NCI-H2196 treated with DMSO at 0.1 percent for 48 hours (cell line): ENCODE results near the gene ADIG.

Experiments
- DNase-seq: peaks from one replicate; lab custom pipeline; 2025; ENCODE audit not compliant: unreplicated experiment; lab: John Stamatoyannopoulos, UW

Gene ADIG

DNA sequence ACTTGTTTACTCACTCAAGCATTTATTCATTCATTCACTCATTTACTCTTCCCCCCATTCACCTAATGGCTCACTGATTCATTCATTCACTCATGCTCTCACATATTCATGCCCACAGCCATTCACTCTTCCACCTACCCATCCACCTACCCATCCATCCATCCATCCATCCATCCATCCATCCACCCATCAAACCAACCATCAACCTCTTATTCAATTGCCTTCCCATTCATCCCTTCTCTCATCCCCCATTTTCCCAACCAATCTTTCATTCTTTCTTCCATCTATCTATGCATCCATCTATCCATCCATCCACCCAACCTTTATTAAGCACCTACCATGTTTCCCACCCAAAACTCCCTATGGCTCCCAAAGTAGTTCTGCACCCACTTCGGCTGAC, 19.1 kb downstream of the ADIG start:
- no peak for DNase-seq

DNA sequence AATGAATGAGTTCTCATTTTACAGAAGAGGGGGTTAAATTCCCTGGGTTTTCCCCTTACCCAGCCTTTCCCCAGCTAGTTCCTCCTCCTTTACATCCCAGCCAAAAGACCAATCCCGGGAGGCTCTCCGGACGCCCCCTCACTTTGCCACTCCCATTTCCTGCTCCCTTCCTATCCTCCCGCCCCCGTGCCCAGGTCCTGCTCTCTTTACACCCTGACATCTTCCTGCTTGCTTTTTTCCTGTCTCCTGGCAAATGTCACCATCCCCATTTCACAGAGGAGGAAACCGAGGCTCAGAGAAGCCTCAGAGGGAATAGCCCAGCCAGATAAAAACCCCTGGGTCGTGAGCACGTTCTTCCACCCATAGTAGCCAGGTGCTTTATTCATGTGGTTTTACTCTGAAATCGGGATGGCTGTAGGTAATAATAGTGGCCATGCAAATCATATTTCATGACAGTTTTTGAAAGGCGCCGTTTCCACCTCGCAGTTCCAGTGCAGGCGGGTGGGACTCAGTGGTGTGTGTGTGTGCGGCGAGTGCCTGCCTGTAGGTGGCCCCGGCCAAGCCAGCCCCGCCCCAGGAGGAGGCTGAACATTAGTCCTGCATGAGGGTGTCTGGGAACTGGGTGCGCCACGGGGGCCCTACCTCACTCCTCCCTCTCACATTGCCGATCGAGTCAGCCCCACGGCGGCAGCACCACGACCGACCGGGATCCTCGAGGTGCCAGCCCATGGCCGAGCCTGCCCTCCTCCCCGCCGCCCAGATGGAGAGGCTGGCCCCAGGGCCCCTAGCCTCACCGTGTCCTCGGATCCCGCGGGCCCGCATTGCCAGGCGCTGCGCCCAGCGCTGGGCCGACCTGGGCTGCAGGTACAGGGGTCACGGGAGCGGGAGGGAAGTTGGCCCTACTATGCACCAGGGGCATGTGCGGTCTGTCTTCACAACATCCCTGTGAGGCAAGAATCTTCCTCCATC, 20.5 kb downstream of the ADIG start, which contains the start of gene ARHGAP40:
Gene ARHGAP40, plus strand, starts transcription at position 594 of the 969 bp plus-strand sequence.
- no peak for DNase-seq

DNA sequence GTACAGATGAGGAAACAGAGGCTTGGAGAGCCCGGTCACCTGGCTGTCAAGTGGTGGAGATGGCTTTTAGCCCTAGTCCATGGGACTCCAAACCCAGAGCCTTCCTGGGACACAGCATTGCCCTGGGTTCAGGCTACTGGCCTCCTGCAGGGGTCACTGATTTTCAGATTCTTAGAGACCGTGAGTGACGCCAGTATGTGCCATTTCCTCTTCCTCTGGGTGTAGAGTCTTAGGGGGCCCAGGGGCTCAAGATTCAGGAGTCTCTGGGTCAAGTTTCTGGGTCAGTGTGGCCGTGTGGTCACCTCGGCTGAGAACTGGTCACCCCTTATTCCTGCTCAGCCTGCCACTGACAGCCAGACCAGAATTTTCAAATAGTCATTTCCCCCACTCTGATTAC, 21.2 kb downstream of the ADIG start:
- DNase-seq, result no peak

DNA sequence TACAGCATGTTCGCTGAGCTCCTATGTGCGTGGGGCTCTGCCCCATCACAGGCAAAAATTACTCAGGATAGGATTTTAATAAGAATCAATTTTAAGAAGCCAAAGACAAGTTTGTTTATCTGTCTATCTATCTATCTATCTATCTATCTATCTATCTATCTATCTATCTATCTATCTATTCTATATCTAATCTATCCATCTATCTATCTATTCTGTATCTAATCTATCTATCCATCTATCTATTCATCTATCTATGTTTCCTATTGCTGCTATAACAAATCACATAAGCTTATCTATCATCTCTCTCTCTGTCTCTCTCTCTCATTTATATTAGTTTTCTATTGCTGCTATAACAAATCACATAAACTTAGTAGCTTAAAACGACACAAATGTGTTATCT, 22.3 kb downstream of the ADIG start:
- DNase-seq, result no peak

DNA sequence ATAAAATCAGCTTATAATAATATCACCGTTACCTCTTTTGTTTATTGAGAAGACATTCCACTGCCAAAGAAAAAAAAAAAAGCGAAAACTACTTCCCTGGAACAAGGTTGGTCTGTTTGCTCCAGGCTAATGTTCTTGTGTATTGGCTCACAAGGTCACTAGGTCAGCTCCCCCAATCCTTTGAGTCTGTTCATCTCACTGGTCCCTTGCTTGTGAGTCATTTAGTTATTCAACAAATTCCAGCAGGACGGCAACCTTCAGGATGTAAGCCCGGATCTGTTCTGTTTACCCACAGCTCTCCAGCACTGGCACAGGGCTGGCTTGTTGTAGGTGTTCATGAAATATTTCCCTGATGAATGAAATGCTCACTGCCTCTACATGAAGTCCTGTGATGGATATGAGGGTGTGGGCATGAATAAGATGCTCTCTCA, 23.9 kb downstream of the ADIG start:
- DNase-seq, result no peak

DNA sequence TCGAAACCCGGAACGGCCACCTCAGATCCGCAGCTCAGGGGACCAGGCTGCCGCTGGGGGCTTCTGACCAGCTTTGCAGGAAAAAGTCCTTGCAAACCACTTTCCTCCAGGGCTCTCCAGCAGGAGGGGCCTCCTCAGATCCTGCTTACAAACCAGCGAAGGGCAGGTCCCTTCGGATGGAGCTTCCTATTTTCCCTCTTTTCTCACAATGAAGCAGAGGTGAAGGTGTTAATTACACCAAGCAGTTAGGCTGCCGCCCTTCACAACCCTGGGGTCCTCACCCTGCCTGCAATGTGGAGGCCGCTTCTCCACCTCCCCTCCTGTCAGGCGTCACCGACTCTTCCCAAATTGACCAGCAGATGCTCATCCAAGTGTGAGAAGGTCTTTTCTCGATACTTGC, 26.4 kb downstream of the ADIG start:
- DNase-seq, result no peak

DNA sequence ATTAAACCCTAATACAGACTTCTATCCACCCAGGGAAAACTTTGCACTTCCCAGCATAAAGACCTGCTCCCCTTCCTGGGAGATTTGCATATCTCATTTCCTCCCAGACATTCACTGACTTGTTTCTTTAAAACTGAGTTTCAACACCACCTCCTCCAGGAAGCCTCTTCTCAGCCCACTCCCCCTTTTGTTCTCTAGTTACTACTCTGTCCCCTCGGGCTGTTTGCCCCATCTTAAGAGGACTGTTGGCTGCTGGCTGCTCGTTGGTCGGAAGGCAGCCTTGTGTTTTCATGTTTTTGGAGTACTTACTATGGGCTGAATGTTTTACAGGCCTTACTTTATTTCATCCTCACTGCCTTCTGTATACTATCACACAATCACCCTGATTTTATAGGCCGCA, 27.2 kb downstream of the ADIG start:
- no peak for DNase-seq

DNA sequence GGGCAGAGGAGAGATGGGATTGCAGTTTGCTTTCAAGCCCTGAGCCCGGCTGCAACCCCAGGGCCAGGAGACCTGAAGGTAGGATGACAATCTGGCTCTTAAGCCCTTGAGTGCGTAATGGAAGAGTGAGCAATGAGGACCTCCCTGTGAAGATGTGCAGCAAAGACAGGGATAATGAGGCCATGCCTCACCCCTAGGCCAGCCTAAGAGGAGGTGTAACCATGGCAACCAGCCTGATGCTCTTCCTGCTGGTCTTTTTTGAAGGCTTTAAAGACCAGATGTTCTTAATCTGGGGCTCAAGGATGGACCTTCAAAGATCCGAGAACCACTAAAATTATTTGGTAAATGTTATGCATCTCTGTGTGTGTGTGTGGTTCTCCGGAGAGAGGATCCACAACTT, 28.8 kb downstream of the ADIG start:
- no peak for DNase-seq

DNA sequence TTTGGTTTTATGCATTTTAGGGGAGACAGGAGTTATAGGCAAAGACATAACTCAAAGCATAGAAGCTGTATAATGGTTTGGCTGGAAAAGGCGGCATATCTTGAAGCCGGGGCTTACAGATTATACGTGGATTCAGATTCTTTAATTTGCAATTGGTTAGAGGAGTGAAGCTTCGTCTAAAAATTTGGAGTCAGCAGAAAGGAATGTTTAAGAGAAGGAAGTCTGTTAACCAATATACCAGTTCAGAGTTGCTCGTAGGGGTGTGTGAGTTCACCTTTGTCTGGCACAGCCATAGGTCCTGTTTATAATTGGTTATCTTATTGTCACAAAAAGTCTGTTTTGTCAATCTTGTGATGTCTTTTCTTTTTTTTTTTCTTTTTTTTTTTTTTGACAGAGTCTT, 29.5 kb downstream of the ADIG start:
- no peak for DNase-seq

DNA sequence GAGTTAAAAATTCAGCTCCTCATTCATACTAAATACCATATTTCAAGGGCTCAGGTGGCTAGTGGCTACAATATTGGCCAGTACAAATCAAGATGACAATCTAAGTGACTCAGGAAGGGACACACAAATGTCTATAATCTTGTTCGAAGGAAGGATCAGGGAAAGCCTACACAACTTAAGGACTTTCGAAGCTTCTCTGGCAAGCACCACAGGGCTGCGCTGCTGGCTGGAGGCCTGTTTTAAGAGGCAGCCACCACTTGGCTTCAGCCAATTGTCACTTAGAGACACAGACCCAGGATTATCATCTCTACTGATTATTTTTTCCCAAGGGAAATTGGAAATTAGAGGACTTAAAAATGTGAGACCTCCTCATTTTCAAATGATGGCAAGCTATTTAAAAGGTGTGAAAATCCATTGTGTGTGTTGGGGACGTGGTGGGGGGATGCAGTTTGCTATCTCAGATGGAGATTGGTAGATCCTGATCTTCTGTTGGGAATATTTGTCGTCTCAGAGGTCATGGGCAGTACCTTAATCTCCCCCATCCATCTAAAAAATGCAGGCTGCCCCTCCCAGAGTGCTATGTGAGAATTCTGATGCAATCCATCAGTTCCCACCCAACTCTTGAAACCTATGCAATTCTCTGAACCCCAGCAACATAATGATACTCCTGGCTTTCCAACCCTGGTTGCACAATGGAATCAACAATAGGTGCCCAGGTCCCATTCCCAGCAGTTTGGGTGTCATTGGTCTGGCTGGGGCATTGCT, 31.9 kb downstream of the ADIG start:
- DNase-seq, result no peak

DNA sequence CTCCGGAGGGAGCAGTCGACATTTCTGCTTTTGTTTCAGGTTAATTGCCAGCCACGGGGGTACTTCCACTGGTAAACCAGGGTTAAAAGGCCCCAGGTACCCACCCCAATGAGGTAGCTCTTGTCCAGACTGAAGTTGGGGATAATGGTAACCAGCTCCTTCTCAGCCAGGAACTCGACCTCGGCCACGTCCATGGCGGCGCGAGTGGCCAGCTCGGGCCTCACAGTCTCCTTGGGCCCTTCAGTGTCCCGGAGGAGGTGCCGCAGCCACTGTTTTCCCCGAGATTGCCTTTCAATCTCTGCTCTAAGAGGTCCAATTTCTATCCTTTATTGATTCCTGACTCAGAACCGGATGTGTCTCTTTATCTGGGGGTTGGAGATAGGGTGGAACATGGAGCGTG, 34.3 kb downstream of the ADIG start:
- no peak for DNase-seq

DNA sequence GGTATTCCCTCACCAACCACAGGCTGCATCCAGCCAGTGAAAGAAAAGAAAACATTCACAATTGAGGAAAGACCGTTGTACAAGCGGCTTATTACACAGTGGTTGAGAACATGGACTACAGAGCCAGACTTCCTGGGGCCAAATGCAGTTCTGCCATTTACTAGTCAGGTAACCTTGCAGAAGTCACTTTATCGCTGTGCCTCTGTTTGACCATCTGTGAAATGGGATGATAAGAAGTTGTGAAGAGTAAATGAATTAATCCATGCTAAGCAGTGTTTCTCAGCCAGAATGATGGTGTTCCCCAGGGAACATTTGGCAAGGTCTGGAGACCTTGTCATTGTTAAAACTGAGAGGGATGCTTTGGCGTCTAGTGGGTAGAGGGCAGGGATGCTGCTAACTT, 35.5 kb downstream of the ADIG start:
- no peak for DNase-seq

DNA sequence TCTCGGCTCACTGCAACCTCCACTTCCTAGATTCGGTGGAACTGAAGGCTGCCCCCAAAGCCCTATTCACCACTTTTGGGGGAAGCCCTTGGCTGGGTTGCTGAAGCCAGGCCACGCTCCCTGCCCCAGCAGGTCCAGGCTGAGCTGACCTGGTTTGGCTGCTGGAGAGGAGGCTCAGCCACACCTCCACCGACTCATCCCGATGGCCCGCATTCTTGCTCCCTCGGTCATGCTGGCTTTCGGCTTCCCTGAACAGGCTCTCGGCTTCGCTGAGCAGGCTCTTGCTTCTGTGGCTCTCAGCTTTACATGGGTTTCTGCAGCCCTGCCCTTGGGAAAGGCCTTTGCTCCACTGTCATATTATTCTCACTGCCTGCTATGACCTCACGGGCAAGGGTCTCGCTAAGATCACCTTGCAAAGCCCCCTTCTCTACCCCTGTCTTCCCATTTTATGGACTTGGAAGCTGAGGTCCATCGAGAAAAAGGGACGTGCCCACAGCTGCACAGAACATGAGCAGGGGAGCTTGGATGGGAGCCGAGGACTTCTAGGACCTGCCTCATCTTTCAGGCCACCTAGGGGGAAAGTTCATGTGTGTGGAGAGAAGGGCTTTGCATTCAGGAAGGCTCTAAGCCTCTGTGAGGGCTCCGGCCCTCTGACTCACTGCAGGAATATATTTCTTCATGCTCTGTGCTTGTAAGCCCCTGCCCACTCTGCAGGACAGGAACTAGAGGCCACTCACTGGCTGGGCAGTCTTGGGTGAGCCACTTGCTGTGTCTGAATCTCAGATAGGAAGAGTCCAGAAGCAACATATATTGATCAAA, 36.2 kb downstream of the ADIG start:
- DNase-seq, result no peak

DNA sequence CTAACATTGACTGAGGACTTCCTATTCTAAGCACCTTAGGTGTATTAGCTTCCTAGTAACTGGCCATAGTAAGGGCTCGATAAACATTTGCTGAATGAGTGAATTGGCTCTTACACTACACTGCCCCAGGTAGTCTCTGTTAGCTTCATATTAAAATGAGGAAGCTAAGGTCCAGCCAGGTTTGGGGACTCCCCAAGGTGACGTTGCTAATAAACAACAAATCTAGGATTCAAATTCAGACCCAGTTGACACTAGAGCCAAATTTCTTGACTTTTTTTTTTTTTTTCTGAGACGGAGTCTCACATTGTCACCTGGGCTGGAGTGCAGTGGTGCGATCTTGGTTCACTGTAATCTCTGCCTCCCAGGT, 36.8 kb downstream of the ADIG start:
- no peak for DNase-seq

DNA sequence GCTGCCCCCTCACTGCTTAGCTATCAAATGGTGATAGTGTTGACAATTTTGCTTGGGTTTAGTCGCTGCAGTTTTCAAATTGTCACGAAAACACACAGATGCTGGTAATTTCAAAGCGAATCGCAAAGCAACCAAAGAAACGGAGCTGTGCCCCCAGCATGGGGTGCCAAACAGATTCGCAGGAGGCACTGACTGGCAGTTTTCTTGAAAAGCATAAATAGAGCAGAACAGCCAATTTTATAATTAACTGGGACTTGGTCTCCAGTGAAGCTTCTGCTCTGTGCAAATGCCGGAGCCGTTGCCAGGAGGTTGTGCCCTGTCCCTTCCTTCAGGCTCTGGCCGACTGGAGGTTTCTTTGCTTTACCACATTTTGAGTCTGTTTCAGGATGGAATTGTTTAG, 39.4 kb downstream of the ADIG start:
- DNase-seq, result no peak

DNA sequence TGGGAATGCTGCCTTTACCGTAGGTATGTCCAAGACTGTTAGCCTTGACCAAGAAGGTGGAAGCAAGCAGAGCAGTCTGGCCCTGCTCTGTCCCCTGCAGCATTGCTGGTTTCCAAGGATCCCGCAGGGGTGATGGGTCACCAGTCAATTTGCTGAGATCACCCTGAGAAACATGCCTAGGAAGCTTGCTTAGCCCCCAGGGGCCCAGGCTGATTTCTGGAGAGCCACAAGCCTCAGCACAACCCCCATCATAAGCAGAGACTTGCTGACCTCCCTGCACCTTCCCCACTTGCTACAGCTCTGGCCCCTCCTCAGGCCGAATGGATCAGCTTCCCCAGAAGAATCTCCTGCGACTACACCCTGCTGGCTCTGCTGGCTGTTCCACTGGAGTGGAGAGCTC, 42.1 kb downstream of the ADIG start:
- no peak for DNase-seq

DNA sequence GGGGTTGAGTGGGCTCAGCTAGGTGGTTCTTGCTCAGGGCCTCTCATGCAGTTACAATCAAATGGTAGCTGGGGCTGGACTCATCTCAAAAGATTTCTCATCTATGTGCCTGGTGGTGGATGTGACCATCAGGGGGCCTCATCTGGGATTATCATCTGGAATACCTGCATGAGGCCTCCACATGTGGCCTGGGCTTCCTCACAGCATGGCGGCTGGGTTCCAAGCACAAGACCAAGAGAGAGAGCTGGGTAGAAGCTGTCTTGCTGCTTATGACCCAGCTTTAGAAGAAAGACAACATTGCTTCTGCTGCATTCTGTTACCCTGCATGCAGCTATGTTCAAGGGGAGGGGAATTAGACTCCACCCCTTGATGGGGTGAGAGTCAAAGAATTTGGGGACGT, 43.1 kb downstream of the ADIG start:
- no peak for DNase-seq

DNA sequence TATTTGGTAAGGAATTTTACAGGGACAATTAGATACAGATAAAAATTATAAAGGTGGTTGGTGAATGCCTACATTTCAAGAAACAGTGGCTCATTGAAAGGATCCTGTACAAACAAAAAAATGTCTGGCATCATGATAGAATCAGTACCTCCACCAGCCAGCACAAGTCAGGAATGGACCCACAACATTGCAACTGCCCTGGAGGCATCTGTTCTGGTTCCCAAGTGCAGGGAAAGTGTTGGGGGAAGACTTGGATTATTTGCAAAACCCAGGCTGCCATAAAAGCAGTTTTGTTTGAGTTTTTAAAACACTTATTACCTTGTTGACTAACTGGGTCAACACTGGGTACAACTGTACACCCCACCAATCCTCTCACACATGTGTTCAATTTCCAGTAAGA, 44.9 kb downstream of the ADIG start:
- no peak for DNase-seq

DNA sequence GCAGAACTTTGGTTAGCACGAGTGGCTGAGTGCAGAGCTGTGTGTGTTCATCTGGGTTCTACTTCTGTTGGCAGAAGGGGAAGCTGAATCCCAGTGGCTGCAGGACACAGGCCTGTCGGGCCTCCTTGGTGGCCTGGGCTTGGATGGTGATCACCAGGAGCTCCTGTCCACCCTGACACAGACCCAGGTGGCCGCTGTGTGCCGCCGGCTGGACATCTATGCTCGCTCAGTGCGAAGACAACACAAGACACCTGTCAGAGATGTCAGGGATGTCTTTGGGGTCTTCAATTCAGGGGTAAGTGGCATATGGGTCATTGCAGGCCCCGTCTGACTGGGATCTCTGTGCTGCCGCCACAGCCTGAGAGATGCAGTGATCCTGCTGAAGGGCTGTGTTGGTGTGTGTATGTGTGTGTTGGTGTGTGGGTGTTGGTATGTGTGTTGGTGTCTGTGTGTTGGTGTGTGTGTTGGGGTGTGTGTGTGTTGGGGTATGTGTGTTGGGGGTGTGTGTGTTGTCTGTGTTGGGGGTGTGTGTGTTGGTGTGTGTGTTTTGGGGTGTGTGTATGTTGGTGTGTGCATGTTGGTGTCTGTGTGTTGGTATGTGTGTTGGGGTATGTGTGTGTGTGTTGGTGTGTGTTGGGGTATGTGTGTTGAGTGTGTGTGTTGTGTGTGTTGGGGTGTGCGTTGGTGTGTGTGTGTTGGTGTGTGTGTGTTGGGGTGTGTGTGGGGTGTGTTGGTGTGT, 46.1 kb downstream of the ADIG start:
- no peak for DNase-seq

DNA sequence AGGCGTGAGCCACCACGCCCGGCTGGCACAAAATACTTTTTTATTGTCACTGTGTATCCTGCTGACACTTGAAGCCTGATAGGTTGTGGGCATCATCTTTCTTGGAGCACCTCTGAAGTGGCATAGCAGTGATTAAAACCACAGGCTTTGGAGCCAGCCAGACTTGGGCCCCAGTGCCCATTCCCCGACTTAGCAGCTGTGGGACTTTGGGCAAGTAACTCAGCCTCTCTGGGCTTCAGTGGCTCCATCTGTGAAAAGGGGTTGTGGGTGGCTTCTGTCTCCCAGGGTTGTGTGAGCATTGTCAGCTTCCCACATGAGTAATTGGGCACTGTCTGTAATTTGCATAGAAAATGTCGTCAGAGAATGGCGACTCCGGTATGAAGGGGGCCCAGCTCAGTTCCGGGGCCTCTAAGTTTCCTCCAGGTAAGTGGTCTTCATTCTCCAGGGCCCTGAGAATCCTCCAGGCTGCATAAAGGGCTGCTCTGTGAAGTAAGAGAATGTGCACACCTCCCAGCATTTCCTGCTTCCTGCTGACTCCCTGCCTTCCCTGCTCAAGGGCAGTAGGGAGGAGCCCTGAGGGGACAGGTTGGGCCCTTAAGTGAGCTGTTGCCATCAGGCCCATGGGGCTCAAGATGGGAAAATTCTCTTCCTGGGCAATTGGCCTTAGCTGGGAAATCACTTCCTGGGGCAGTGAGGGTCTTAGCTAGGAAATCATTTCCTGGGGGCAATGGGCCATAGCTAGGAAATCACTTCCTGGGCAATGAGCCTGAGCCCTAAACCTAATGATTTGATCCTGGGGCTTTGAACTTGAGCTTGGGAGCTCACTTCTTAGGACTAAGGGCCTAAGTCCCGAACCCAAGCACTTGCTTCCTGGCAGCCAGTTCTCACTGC, 47.8 kb downstream of the ADIG start:
- no peak for DNase-seq
